Measurements from ENCODE around the gene TENM3. TPM values are rescaled to one million over a fixed set of nuclear protein-coding genes. Genes with fewer than 3 reads are reported as not detected.
A peak's percentile ranks its signal among the peaks of the same experiment; 100 is the strongest.

TENM3 gene
- polyA plus RNA-seq, 1 of the 3 experiments (the other 2 are of a cell fraction): 10.4 TPM

GRCh38 chr4:182519528-182519927 lies 276.3 kb downstream of the TENM3 start:
- H3K27me3 ChIP-seq (ENCODE audit: insufficient read depth): no peaks in the 10 kb centered on the region
- 86% methylated on average over 2 of the region's 2 CpGs for WGBS (ENCODE audit: low lambda C conversion rate)
- no peaks in the 10 kb centered on the region for H3F3A ChIP-seq (replicated peaks; ENCODE audit: insufficient read depth)
- H2AFZ ChIP-seq (ENCODE audit: low read depth): no peak overlapping the region
- H3K4me3 ChIP-seq (ENCODE audit: low read depth in 2 of 2, low read length in 1 of 2): no peak overlapping the region
- no peaks in the 10 kb centered on the region for H3K36me3 ChIP-seq (replicated peaks in 1 of 2; ENCODE audit: control insufficient read depth in 1 of 2, insufficient read depth in 2 of 2, low read length in 1 of 2)
- POLR2A ChIA-PET: no interaction called here
- no peaks in the 10 kb centered on the region for H3K79me2 ChIP-seq (ENCODE audit: insufficient read depth)
- H3K4me1 ChIP-seq (ENCODE audit: control insufficient read depth in 1 of 2, insufficient read depth in 2 of 2, low read depth in 1 of 2, low read length in 1 of 2): no peaks in the 10 kb centered on the region; a peak in 1 of 4 replicates
- CTCF ChIA-PET: no interaction called here
- no peak overlapping the region for H3K27ac ChIP-seq (ENCODE audit: low read depth in 2 of 2, low read length in 1 of 2)
- no peaks in the 10 kb centered on the region for H4K20me1 ChIP-seq (ENCODE audit: insufficient read depth)
- H3K9ac ChIP-seq: no peak overlapping the region
- no peak for TF ChIP-seq CTCF (IDR thresholded peaks at IDR 0.05)
- no peak for TF ChIP-seq TEAD4 (IDR thresholded peaks at IDR 0.05; ENCODE audit: borderline replicate concordance, insufficient read depth)
- no peak for TF ChIP-seq TAF1 (IDR thresholded peaks at IDR 0.05; ENCODE audit: borderline replicate concordance, low read depth, low read length)
- TF ChIP-seq TCF12 (IDR thresholded peaks at IDR 0.05): no peak
- no peaks in the 10 kb centered on the region; the same call in 1 of the 2 replicates for H3K9me2 ChIP-seq
- no peak for DNase-seq
- H3K4me2 ChIP-seq: no peak overlapping the region
- 0 out of 2 replicates have a peak, but pooled peaks cover 4% of the 10 kb centered on the region for H3K9me3 ChIP-seq

- H4K20me1 ChIP-seq (ENCODE audit: insufficient read depth): no peaks in the 10 kb centered on the region
- CTCF ChIA-PET: no interaction called here
These were observed 277.8 kb downstream of the TENM3 start for GRCh38 chr4:182521011-182521410.

GRCh38 chr4:182528819-182529218 lies 285.6 kb downstream of the TENM3 start:
- 96% methylated on average over 8 of the region's 8 CpGs for WGBS (ENCODE audit: low lambda C conversion rate)
- H3K36me3 ChIP-seq (replicated peaks in 1 of 2; ENCODE audit: control insufficient read depth in 1 of 2, insufficient read depth in 2 of 2, low read length in 1 of 2): no peaks in the 10 kb centered on the region
- no peaks in the 10 kb centered on the region for H4K20me1 ChIP-seq (ENCODE audit: insufficient read depth)
- no peaks in the 10 kb centered on the region for H3K9me2 ChIP-seq
- POLR2A ChIA-PET: no interaction called here
- no peaks in the 10 kb centered on the region for H3K9me3 ChIP-seq
- DNase-seq: no peak
- H3K4me3 ChIP-seq (ENCODE audit: low read depth in 2 of 2, low read length in 1 of 2): no peak overlapping the region
- H3K4me2 ChIP-seq: no peak overlapping the region
- CTCF ChIA-PET: no interaction called here
- no peaks in the 10 kb centered on the region; the same call in 1 of the 2 replicates for H3K79me2 ChIP-seq (ENCODE audit: insufficient read depth)
- no peak overlapping the region for H2AFZ ChIP-seq (ENCODE audit: low read depth)
- TF ChIP-seq RXRA (IDR thresholded peaks at IDR 0.05; ENCODE audit: borderline replicate concordance, low read depth) (no peak), CHD2 (IDR thresholded peaks at IDR 0.05; ENCODE audit: low read length, partially characterized antibody) (no peak), JUND (IDR thresholded peaks at IDR 0.05) (no peak), YY1 (IDR thresholded peaks at IDR 0.05; ENCODE audit: low read depth) (no peak), MEF2A (IDR thresholded peaks at IDR 0.05; ENCODE audit: borderline replicate concordance, low read depth) (no peak), PBX3 (IDR thresholded peaks at IDR 0.05) (no peak), POLR2AphosphoS5 (IDR thresholded peaks at IDR 0.05; ENCODE audit: low read depth, low read length) (no peak), IRF3 (IDR thresholded peaks at IDR 0.05; ENCODE audit: low read depth, low read length) (no peak), EP300 (IDR thresholded peaks at IDR 0.05; ENCODE audit: borderline replicate concordance in 1 of 2, low read depth in 1 of 2, low read length in 1 of 2) (no peak), RFX5 (IDR thresholded peaks at IDR 0.05; ENCODE audit: low read length) (no peak)
- H3K27me3 ChIP-seq (ENCODE audit: insufficient read depth): no peaks in the 10 kb centered on the region
- no peak overlapping the region for H3K9ac ChIP-seq
- no peak overlapping the region for H3K27ac ChIP-seq (ENCODE audit: low read depth in 2 of 2, low read length in 1 of 2)
- no peaks in the 10 kb centered on the region for H3F3A ChIP-seq (replicated peaks; ENCODE audit: insufficient read depth)
- peaks cover 0 to 4% of the 10 kb centered on the region in 2 experiments; a peak in 1 of 4 replicates for H3K4me1 ChIP-seq (ENCODE audit: control insufficient read depth in 1 of 2, insufficient read depth in 2 of 2, low read depth in 1 of 2, low read length in 1 of 2)

More at GRCh38 chr4:182521011-182521410, 277.8 kb downstream of the TENM3 start:
- H3K9me3 ChIP-seq: 0 out of 2 replicates have a peak, but pooled peaks cover 4% of the 10 kb centered on the region
- H3K9ac ChIP-seq: no peak overlapping the region
- no peaks in the 10 kb centered on the region for H3K79me2 ChIP-seq (ENCODE audit: insufficient read depth)
- no peaks in the 10 kb centered on the region for H3F3A ChIP-seq (replicated peaks; ENCODE audit: insufficient read depth)
- WGBS (ENCODE audit: low lambda C conversion rate): 66% methylated on average over 1 of the region's 1 CpG
- no peaks in the 10 kb centered on the region; a peak in 1 of 4 replicates for H3K4me1 ChIP-seq (ENCODE audit: control insufficient read depth in 1 of 2, insufficient read depth in 2 of 2, low read depth in 1 of 2, low read length in 1 of 2)
- no peak overlapping the region for H3K27ac ChIP-seq (ENCODE audit: low read depth in 2 of 2, low read length in 1 of 2)
- no peaks in the 10 kb centered on the region; the same call in 1 of the 2 replicates for H3K9me2 ChIP-seq
- H3K4me2 ChIP-seq: no peak overlapping the region
- H3K4me3 ChIP-seq (ENCODE audit: low read depth in 2 of 2, low read length in 1 of 2): no peak overlapping the region
- POLR2A ChIA-PET: no interaction called here
- DNase-seq: no peak
- H2AFZ ChIP-seq (ENCODE audit: low read depth): no peak overlapping the region
- no peak for TF ChIP-seq CHD2 (IDR thresholded peaks at IDR 0.05; ENCODE audit: low read length, partially characterized antibody)
- 0 out of 2 replicates have a peak, but pooled peaks have one; percentile 12 for TF ChIP-seq GATA2 (CRISPR knock-in tag; IDR thresholded peaks at IDR 0.05)
- no peaks in the 10 kb centered on the region for H3K27me3 ChIP-seq (ENCODE audit: insufficient read depth)
- no peaks in the 10 kb centered on the region for H3K36me3 ChIP-seq (replicated peaks in 1 of 2; ENCODE audit: control insufficient read depth in 1 of 2, insufficient read depth in 2 of 2, low read length in 1 of 2)
